Lower leg skin (tissue), 4 donors: ENCODE results near the gene COL19A1. TPM values are rescaled to one million over a fixed set of nuclear protein-coding genes. Genes with fewer than 3 reads are reported as not detected.

Source experiments
- DNase-seq, 2 donors: peaks; one replicate each; pipeline ENCODE4 v3.0.0-alpha.2; 2019; ENCODE audit warnings: low spot score in 2 of 2
- H3K4me3 ChIP-seq: fragments of 200-600 bp; sonication (generic); 2 replicates; pipeline ENCODE4 v1.5.1; 2017; ENCODE audit warnings: mild to moderate bottlenecking, low read depth; ENCODE audit not compliant: poor library complexity, severe bottlenecking
- POLR2A ChIP-seq, 2 donors: fragments of 450-650 bp; IDR thresholded peaks; one replicate each; pipeline ENCODE4 v1.6.1; 2016 to 2017; ENCODE audit warnings: antibody characterized with exemption in 2 of 2, mild to moderate bottlenecking in 1 of 2, moderate library complexity in 1 of 2
- WGBS, 2 donors: methylation state at CpG; one replicate each; pipeline ENCODE4 v1.1.5; 2018; 5-methylcytosine and 5-hydroxymethylcytosine counted together
- intact Hi-C: fragments of 100-400 bp; cut with DNase I; formaldehyde crosslinking; loops from one replicate; pipeline ENCODE4 v1.15.0; 2023; ENCODE audit warnings: low total_unique reads
- total RNA-seq, 4 donors: library from RNA; depleted of rRNA; stranded (reverse); fragments of >200 nt; gene quantifications; one replicate each; pipeline ENCODE4 v1.1.0, GENCODE V29; 2016
- TF ChIP-seq, protein P1 (sequence below), 3 donors: fragments of 450-650 bp; IDR thresholded peaks; one replicate each; pipeline ENCODE4 v1.5.1; 2016; ENCODE audit warnings: antibody characterized with exemption in 3 of 3, mild to moderate bottlenecking in 3 of 3, moderate library complexity in 2 of 3

The COL19A1 gene
- total RNA-seq, 4 donors from 2014 or later: 0.12 to 0.19 TPM; not detected in 2

DNA sequence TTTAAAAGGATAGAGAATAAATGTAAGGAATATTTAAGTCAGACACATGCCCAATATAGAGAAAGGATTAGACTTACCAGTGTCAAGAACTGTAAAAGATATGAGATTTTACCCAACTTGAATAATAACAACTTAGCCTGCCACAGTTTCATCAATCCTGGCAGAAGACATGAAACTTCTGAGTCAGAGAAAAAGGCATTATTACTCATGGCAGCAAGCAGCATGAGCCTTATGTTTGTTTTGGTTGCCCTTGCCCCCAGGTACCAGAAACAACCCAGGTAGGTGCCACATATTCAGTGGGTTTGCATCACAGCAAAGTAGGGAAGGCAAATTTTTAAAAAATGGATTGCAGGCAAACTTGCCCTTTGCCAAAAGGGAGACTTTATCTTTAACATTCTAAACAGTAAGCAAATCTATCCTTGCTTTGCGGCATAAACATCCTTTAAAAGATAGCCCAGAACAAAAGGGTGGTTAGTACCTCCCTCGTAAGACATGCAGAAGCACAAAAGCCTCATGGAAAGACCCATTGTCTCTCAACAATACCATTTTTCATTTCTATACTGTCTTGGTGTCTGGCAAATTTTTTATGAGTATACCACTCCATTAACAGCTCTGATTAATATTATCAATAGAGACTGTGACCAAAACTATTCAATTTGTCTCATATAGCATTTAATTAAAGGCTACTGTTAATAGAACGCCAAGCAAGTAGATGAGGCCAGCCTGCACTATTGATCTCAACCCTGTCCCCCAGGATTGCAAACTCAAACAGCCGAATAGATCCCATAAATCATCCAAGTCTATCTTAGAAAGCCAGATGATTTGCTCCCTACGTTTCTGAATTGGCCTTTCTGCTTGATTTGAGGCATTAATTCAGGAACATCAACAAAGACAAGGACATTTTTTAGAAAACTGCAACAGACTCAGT, 185.1 kb downstream of the COL19A1 start:
- no peak overlapping the region for H3K4me3 ChIP-seq
- intact Hi-C loops: no loop called here
- WGBS, 2 donors: 73 to 75% methylated on average over 5 of the region's 5 CpGs
- no peak for DNase-seq
- TF ChIP-seq, protein P1, sequence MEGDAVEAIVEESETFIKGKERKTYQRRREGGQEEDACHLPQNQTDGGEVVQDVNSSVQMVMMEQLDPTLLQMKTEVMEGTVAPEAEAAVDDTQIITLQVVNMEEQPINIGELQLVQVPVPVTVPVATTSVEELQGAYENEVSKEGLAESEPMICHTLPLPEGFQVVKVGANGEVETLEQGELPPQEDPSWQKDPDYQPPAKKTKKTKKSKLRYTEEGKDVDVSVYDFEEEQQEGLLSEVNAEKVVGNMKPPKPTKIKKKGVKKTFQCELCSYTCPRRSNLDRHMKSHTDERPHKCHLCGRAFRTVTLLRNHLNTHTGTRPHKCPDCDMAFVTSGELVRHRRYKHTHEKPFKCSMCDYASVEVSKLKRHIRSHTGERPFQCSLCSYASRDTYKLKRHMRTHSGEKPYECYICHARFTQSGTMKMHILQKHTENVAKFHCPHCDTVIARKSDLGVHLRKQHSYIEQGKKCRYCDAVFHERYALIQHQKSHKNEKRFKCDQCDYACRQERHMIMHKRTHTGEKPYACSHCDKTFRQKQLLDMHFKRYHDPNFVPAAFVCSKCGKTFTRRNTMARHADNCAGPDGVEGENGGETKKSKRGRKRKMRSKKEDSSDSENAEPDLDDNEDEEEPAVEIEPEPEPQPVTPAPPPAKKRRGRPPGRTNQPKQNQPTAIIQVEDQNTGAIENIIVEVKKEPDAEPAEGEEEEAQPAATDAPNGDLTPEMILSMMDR (IDR thresholded peaks at IDR 0.05): no peak
- TF ChIP-seq POLR2A (IDR thresholded peaks at IDR 0.05): no peak

DNA sequence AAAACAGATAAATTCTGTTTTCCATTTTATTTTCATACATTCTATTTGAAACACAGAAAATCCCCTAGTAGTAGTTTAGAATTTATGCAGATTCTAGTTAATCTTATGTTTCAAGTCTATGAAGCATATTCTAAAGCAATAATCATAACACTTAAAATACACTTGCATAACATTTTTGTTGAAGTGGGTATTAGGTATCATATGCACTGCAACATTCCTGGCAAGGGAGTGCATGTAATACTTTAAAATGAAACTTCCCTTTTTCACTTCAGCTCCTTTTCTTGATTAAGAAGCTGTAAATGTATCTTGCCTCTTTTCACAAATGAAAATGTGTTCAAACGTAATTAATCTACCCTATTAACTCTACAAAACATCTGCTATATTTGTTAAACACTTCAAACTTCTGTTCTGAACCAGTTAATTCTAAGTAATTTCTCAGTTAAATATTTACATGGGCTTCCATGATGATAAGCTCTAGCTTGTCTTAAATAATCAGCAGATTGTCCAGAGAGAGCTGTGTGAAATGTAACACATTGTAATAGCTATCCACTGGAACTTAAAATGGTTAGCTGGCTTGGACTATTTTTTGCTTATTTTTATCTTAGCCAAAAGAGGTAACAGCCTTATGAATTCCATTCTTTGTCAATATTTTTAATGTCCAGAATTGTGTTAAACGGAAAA, 192.8 kb downstream of the COL19A1 start:
- WGBS, 2 donors: 57 to 65% methylated on average over 2 of the region's 2 CpGs
- DNase-seq: no peak
- TF ChIP-seq, protein P1 (IDR thresholded peaks at IDR 0.05): no peak
- TF ChIP-seq POLR2A (IDR thresholded peaks at IDR 0.05): no peak
- intact Hi-C loops: no loop called here
- H3K4me3 ChIP-seq: no peak overlapping the region

DNA sequence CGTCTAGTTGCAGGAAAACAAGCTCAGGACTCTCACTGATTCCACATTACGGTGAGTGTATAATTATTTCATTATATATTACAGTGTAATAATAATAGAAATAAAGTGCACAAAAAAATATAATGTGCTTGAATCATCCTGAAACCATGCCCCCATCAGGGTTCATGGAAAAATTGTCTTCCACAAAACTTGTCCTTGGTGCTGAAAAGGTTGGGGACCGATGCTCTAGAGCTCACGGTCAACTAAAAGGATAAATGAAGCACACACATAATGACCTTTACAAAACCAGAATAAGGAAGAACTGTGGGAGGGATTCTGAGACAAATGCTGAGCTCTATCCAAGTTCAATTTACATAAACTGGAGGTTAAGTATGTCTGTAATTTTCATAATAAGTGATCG, 194.3 kb downstream of the COL19A1 start:
- no peak overlapping the region for H3K4me3 ChIP-seq
- DNase-seq: no peak
- 91 to 93% methylated on average over 5 of the region's 5 CpGs for WGBS, 2 donors
- TF ChIP-seq POLR2A (IDR thresholded peaks at IDR 0.05): no peak
- TF ChIP-seq, protein P1 (IDR thresholded peaks at IDR 0.05): no peak
- intact Hi-C loops: no loop called here

DNA sequence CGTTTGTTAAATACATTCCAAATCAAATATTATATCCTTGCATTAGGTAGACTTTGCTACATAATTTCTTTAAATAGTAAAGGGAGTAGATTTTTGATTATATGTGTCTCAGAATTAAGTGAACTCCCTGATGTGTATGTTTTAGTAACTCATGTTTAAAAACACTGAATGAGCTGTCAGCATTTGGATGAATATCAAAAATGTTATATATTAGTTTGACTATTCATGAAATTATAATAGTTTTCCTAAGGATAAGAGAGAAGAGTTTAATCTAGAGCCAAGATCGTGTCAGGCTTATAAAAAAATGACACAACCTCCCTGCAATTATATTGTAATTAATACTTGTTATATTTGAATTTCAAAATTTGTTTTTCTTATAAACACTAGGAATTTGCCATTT, 195.2 kb downstream of the COL19A1 start:
- TF ChIP-seq, protein P1 (IDR thresholded peaks at IDR 0.05): no peak
- no peak for TF ChIP-seq POLR2A (IDR thresholded peaks at IDR 0.05)
- intact Hi-C loops: no loop called here
- no peak overlapping the region for H3K4me3 ChIP-seq
- no peak for DNase-seq
- 41 to 50% methylated on average over 2 of the region's 2 CpGs for whole genome bisulfite sequencing, 2 donors

DNA sequence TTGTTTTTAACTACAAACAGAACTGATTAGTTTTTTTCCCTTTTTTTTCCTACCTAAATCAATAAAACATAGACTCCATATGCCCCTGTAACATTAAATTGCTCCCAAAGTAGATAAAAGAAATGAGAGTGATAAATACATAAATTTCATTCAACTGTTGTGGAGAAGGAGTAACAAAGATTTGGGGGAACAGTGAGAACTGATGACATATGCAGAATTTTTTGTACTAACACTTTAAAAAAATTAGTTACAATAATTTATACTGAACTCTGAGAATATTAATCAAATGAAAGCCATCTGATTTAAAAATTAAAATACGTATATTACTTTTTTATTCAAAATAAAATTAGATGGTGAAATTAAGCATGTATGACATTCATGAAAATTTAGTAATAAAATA, 195.7 kb downstream of the COL19A1 start:
- intact Hi-C loops: no loop called here
- 68 to 77% methylated on average over 1 of the region's 1 CpG for WGBS, 2 donors
- TF ChIP-seq, protein P1 (IDR thresholded peaks at IDR 0.05): no peak
- TF ChIP-seq POLR2A (IDR thresholded peaks at IDR 0.05): no peak
- DNase-seq: no peak
- no peak overlapping the region for H3K4me3 ChIP-seq
